ENCODE data around the gene MAN2A1.

The MAN2A1 gene

DNA sequence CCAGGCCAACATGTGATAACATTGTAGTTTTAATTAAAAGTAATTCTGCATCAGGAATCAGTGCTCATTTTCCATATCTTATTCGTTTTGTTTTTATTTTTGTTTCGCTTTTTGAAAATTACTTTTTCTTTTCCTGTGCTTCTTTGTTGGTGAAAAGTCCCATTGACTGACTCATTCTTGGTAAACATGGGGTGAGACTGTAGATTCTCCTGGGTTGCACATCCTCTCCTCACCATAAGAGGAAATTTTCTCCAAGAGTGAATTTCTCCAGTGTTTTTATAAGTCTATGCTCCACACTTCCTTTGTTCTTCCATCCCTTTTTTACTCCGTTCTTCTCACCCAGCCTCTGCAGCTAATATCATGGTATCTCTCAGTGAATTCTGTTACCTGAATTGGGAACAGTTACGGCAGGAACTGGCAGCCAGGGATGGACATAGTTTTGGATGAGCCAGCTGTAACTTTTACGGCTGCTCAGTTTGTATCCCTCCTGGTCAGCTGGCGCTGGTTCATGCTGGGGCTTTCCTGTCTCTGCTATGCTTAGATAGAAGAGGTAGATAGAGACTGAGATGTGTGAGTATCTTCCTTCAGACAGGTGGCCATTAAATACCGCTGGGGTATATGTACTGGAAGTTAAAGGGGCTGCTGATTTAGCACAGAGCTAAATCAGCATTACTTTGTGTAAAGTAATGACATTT lies 80.0 kb downstream of the MAN2A1 start:
- H3K4me3 Mint-ChIP-seq = no peak overlapping the region
- no peak overlapping the region for H3K27ac Mint-ChIP-seq
- no peaks in the 10 kb centered on the region for H3K27me3 Mint-ChIP-seq
- H3K9me3 Mint-ChIP-seq = no peaks in the 10 kb centered on the region
- H3K36me3 Mint-ChIP-seq (ENCODE audit: low read depth) = peaks cover 88% of the 10 kb centered on the region
- DNase-seq = no peak
- peaks cover 12% of the 10 kb centered on the region for H3K4me1 Mint-ChIP-seq (ENCODE audit: low read depth)

DNA sequence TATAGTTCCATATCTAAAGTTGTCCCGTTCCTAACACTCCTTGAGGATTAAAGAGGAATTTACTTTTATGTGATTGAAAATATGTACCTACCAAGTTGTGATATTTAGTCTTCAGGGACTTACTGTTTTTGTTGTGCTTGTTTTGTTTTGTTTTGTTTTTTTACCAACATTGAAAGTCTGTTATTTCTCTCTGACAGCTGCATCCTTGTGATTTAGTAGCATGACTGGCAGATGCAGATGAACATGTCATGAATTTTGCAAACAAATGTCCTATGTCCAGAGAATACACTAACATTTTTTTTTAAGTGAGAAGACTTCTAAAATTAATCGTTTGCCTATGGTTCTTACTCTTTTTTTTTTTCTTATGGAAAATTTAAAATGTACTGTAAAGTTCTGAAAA lies 85.4 kb downstream of the MAN2A1 start:
- Mint-ChIP-seq H3K4me1 (ENCODE audit: low read depth) (peaks cover 19% of the 10 kb centered on the region), H3K27me3 (no peaks in the 10 kb centered on the region), H3K36me3 (ENCODE audit: low read depth) (peaks cover 79% of the 10 kb centered on the region), H3K27ac (no peak overlapping the region), H3K4me3 (no peak overlapping the region), H3K9me3 (no peaks in the 10 kb centered on the region)
- no peak for DNase-seq

DNA sequence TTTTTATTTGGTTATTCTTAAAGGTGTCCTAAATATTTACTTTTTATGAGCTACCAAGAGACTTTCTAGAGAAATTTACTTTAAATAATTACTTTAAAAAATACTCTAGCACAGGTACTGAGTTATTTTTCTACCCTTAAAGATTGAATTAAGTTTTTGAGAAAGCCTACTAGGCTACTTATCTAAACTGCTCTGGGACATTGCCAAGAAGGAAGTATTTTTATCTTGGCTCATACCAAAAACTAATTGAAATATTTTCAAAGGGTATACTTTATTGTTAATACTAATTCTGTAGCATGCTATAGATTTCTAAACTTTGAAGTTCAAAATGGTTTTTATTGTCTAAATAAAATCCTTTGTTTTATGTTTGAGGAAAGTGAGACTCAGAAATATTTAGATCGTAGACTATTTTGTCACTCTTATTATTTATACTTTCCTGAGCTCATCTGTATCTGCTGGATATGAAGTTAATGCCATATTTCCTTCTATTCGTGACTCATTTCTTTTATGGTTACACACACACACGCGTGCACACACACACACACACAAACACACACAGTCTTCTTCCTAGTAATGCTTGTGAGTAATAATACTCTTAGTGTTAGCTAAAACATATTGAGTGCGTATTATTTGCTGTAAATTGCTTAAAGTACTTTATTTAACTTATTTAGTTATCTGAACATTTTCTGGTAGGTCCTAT lies 89.5 kb downstream of the MAN2A1 start:
- Mint-ChIP-seq H3K4me3 (no peak overlapping the region), H3K27me3 (no peaks in the 10 kb centered on the region)

DNA sequence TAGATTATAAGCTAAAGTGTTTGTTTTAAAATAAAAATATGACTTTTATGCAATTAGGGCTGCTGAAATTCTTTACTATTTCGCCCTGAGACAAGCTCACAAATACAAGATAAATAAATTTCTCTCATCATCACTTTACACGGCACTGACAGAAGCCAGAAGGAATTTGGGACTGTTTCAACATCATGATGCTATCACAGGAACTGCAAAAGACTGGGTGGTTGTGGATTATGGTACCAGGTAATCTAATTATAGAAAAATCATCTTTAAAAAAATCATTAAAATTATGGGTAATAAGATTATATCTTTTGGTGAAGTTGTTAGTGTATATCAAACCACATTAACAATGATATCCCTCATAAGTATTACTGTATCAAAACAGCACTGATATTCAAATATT lies 95.0 kb downstream of the MAN2A1 start:
- Mint-ChIP-seq H3K4me3 (no peak overlapping the region), H3K36me3 (ENCODE audit: low read depth) (peaks cover 77% of the 10 kb centered on the region), H3K9me3 (no peaks in the 10 kb centered on the region), H3K27me3 (no peaks in the 10 kb centered on the region), H3K4me1 (ENCODE audit: low read depth) (peaks cover 30% of the 10 kb centered on the region), H3K27ac (no peak overlapping the region)
- DNase-seq = no peak

More for the DNA sequence above, 89.5 kb downstream of the MAN2A1 start:
- peaks cover 72% of the 10 kb centered on the region for H3K36me3 Mint-ChIP-seq (ENCODE audit: low read depth)
- no peak overlapping the region for H3K27ac Mint-ChIP-seq
- no peaks in the 10 kb centered on the region for H3K9me3 Mint-ChIP-seq
- H3K4me1 Mint-ChIP-seq (ENCODE audit: low read depth) = peaks cover 14% of the 10 kb centered on the region
- no peak for DNase-seq

DNA sequence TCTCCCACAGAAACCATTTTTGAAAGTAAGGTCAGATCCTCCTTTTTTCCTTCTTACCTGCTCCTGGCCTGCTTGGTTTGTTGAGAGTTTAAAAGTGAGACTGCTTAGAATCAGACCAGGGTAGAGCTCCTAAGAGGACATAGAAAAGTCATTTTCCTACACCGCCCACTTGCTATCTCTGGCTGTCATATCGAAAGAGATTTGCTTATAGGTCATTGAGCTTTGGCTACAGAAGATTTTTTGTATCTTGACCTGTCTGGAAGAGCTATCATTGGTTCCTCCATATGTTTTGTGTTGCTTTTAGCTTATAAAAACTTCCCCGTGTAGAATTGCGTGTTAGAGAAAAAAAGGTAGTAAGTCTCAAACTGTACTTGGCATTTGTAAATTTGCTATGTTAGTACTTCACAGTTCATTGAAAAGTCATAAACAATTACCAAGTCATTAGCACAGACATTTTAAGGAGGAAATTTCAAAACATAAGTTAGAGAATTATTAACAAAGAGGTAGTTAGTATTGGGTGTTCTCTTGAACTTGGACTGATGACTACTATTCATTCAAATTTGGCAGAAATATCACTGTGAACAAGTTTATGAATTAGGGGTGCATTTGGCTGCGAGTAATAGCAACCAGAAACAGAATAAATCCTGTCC lies 96.6 kb downstream of the MAN2A1 start:
- Mint-ChIP-seq H3K4me3 (no peak overlapping the region), H3K4me1 (ENCODE audit: low read depth) (peaks cover 30% of the 10 kb centered on the region), H3K36me3 (ENCODE audit: low read depth) (peaks cover 73% of the 10 kb centered on the region), H3K27me3 (no peaks in the 10 kb centered on the region), H3K9me3 (no peaks in the 10 kb centered on the region), H3K27ac (no peak overlapping the region)
- no peak for DNase-seq

DNA sequence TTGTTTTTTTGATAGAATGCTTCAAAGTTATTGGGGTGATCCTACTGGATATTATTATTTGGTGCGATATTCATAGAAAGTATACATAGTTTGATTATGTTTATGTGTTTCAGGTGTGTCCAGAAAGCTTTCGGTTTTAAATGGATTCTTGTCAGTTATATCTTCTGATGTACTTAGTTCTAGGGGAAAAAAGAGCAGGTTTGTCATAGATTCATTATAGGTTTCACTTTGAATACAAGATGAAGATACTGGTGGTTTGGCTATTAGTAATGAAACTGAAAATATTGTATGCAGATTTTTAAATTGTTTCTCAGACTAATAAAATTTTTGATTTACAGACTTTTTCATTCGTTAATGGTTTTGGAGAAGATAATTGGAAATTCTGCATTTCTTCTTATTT lies 98.9 kb downstream of the MAN2A1 start:
- Mint-ChIP-seq H3K9me3 (no peaks in the 10 kb centered on the region), H3K27ac (peak overlapping the region; percentile 65), H3K4me1 (ENCODE audit: low read depth) (peaks cover 30% of the 10 kb centered on the region), H3K27me3 (no peaks in the 10 kb centered on the region), H3K4me3 (no peak overlapping the region), H3K36me3 (ENCODE audit: low read depth) (peaks cover 83% of the 10 kb centered on the region)
- no peak for DNase-seq

DNA sequence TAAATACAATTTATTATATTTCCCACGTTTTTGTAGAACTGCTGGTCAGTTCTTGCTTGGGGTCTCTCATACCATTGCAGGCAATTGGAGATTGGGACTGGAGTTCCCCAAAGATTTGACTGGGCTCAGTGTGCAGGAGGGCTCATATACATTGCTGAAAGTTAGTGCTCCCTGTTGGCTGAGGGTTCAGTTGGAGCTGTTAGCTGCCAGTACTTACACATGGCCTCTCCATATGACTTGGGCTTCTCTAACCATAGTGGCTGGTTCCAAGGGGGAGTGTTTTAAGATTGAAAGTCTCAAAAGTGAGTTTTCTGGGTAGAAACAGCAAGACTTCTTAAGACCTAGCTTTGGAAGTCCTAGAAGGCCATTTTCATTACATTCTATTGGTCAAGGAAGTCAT lies 102.9 kb downstream of the MAN2A1 start:
- H3K36me3 Mint-ChIP-seq (ENCODE audit: low read depth) = peaks cover 85% of the 10 kb centered on the region
- H3K27ac Mint-ChIP-seq = no peak overlapping the region

DNA sequence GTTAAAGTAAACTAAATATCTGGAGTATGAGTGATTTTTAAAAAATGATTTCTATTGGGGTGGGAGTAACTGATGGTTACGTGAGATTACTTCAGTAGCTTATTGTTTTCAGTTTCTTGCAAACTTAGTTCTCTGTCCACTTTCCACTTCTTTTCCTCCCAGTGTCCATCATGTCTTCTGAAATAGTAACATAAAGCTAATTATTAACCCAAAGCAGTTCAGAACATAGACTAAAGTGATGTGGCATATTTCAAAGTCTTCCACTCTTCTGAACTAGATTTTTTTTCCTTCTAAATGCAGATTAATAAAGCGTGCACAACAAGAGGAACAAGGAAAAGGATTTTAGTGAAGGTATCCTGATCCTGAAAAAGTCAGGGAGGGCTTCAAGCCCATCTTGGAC lies 114.1 kb downstream of the MAN2A1 start:
- H3K27ac Mint-ChIP-seq = no peak overlapping the region
- H3K4me3 Mint-ChIP-seq = no peak overlapping the region
- no peak for DNase-seq
- no peaks in the 10 kb centered on the region for H3K9me3 Mint-ChIP-seq
- no peaks in the 10 kb centered on the region for H3K27me3 Mint-ChIP-seq
- H3K4me1 Mint-ChIP-seq (ENCODE audit: low read depth) = peaks cover 9% of the 10 kb centered on the region
- peaks cover 75% of the 10 kb centered on the region for H3K36me3 Mint-ChIP-seq (ENCODE audit: low read depth)

More for the DNA sequence above, 102.9 kb downstream of the MAN2A1 start:
- no peaks in the 10 kb centered on the region for H3K27me3 Mint-ChIP-seq
- DNase-seq = no peak
- peaks cover 19% of the 10 kb centered on the region for H3K4me1 Mint-ChIP-seq (ENCODE audit: low read depth)
- no peak overlapping the region for H3K4me3 Mint-ChIP-seq
- H3K9me3 Mint-ChIP-seq = no peaks in the 10 kb centered on the region

DNA sequence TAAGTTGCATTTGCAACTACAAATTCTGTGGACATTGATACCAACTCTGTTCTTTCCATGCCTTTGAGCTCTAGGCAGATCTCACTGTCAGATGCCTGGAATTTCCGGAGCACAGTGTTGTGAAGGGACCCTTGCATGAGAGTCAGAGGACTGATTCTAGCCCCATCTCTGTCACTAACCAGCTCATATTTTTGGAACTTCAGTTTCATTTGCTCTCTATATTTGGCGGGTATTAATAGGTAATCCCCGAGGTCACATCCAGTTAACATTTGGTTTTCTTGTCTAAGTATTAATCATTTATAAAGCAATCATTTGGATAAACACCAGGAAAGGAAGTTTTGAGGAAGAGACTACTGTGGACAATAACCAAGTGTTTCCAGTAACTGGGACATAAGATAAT lies 115.7 kb downstream of the MAN2A1 start:
- Mint-ChIP-seq H3K9me3 (no peaks in the 10 kb centered on the region), H3K27ac (no peak overlapping the region), H3K4me3 (no peak overlapping the region), H3K4me1 (ENCODE audit: low read depth) (peaks cover 14% of the 10 kb centered on the region), H3K36me3 (ENCODE audit: low read depth) (peaks cover 78% of the 10 kb centered on the region), H3K27me3 (no peaks in the 10 kb centered on the region)
- no peak for DNase-seq

DNA sequence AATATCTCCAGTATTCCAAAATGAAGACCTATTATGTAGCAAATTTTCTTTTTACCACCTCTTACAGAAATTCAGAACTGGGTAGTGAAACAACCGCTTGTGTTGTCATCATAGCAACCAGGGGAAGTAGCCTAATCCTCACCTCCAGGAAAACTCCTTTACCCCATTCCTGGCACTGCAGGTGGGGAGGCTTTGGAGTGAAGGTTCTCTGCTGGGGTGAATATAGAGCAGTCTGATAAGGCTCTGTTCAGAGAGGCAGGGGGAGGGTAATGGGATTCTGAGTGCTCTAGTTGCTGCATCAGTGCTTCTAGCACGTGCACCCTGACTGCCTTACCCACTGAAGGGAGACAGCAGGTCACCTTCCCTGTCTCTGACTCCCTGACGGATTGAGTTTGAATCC lies 116.2 kb downstream of the MAN2A1 start:
- H3K27me3 Mint-ChIP-seq = no peaks in the 10 kb centered on the region
- peaks cover 78% of the 10 kb centered on the region for H3K36me3 Mint-ChIP-seq (ENCODE audit: low read depth)
- no peaks in the 10 kb centered on the region for H3K9me3 Mint-ChIP-seq
- peaks cover 13% of the 10 kb centered on the region for H3K4me1 Mint-ChIP-seq (ENCODE audit: low read depth)
- H3K27ac Mint-ChIP-seq = no peak overlapping the region
- no peak overlapping the region for H3K4me3 Mint-ChIP-seq
- no peak for DNase-seq

DNA sequence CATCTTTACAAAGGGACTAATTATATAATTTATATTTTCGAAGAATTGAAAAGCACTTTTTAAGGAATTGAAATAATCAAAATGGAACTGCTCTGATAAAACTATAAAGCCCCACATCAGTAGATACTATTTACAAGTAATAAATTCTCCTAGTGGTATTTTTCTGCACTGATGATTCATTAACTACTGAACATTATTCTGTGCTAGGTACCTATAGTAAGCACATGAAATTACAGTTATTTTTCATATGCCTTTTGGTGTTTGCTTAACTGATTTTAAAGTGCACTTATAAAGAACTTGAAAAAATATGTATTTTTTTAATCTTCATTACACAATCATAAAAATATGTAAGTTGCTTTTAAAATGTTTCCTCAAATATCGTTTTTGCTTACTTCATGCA lies 123.0 kb downstream of the MAN2A1 start:
- Mint-ChIP-seq H3K9me3 (no peaks in the 10 kb centered on the region), H3K27me3 (no peaks in the 10 kb centered on the region), H3K4me3 (no peak overlapping the region), H3K27ac (no peak overlapping the region), H3K36me3 (ENCODE audit: low read depth) (peaks cover 88% of the 10 kb centered on the region), H3K4me1 (ENCODE audit: low read depth) (peaks cover 11% of the 10 kb centered on the region)
- DNase-seq = no peak

DNA sequence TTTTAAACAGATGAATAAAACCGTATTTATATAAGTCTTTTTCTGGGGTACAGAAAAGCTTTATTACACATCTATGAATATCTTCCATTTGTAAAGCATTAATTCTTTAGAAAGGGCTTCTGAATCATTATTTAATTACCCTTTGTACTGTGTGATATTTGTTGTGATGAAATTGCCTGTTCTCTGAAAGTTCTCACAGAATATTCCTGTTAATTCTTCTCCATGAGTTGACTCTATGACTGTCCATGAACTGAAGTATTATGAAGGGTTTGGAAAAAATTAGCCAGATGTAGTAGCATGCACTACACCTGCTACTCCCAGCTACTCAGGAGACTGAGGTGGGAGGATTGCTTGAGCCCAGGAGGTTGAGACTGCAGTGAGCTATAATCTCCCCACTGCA lies 127.0 kb downstream of the MAN2A1 start:
- H3K4me3 Mint-ChIP-seq = no peak overlapping the region
- H3K9me3 Mint-ChIP-seq = no peaks in the 10 kb centered on the region
- peaks cover 85% of the 10 kb centered on the region for H3K36me3 Mint-ChIP-seq (ENCODE audit: low read depth)
- H3K27me3 Mint-ChIP-seq = no peaks in the 10 kb centered on the region
- no peak for DNase-seq
- no peak overlapping the region for H3K27ac Mint-ChIP-seq
- H3K4me1 Mint-ChIP-seq (ENCODE audit: low read depth) = peaks cover 2% of the 10 kb centered on the region

DNA sequence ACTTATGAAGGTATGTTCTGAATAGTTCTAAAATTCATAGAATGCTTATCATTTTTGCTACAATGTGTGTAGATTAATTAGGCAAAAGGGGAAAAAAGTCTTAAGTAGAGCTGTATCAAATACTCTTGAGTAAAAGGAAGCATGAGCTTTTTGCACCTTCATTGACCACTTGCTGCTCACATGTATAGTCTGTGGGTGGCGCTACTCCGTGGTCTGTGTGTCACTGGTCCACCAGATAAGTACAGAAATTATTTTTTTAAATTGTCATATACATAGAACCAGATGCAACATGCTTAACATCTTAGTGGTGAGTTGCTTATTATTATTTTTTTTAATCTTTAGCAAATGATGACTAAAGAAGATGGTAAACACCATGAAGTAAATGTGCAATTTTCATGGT lies 130.2 kb downstream of the MAN2A1 start:
- Mint-ChIP-seq H3K4me3 (no peak overlapping the region), H3K4me1 (ENCODE audit: low read depth) (no peaks in the 10 kb centered on the region), H3K9me3 (no peaks in the 10 kb centered on the region), H3K27me3 (no peaks in the 10 kb centered on the region), H3K36me3 (ENCODE audit: low read depth) (peaks cover 81% of the 10 kb centered on the region), H3K27ac (no peak overlapping the region)
- DNase-seq = no peak

DNA sequence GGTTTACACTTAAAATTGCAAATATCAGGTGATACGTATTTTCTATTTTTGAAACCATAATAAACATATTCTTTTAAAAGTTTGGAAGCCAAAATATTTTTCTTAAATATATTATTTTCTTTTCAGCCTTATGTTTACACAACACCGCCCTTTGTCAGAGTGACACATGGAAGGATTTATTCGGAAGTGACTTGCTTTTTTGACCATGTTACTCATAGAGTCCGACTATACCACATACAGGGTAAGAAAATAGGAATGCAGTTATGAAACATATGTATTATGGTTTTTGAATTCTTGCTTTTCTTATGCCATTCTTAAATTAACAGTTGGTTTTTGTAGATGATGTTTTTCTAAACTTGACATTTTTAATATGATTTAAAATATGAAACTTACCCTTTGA lies 133.9 kb downstream of the MAN2A1 start:
- no peaks in the 10 kb centered on the region for H3K9me3 Mint-ChIP-seq
- H3K36me3 Mint-ChIP-seq (ENCODE audit: low read depth) = peaks cover 88% of the 10 kb centered on the region
- no peaks in the 10 kb centered on the region for H3K27me3 Mint-ChIP-seq
- no peak for DNase-seq
- H3K4me3 Mint-ChIP-seq = no peak overlapping the region
- H3K4me1 Mint-ChIP-seq (ENCODE audit: low read depth) = no peaks in the 10 kb centered on the region
- H3K27ac Mint-ChIP-seq = no peak overlapping the region

DNA sequence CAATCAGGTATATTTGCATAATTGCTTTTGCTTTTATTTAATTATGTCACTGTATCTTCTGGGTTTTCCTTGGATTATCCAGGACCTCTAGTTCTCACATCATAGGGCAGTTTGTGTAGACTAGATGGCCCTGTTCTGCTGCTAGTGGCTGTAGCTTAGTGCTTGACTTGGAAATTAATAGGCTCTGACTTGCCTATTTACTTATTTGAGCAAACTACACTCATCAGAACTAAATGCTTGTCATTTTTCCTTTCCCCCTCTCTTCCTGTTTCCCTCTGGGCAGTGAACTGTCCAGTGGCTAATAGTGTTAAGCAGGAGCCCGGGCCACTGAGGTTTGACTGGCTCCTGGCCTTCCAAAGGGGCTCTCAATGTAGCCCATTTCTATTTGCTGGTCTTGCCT lies 135.7 kb downstream of the MAN2A1 start:
- Mint-ChIP-seq H3K36me3 (ENCODE audit: low read depth) (peaks cover 90% of the 10 kb centered on the region), H3K27me3 (no peaks in the 10 kb centered on the region), H3K9me3 (no peaks in the 10 kb centered on the region), H3K4me3 (no peak overlapping the region), H3K27ac (no peak overlapping the region), H3K4me1 (ENCODE audit: low read depth) (no peaks in the 10 kb centered on the region)
- no peak for DNase-seq
